ENCODE results near the gene SORCS2.

SORCS2 gene

GRCh38 chr4:7477695-7478094, 285.4 kb downstream of the SORCS2 start:
- no peak for DNase-seq (ENCODE audit: low spot score)

GRCh38 chr4:7478665-7479064, 286.3 kb downstream of the SORCS2 start:
- no peak for DNase-seq (ENCODE audit: low spot score)

GRCh38 chr4:7480423-7480822, 288.1 kb downstream of the SORCS2 start:
- no peak for DNase-seq (ENCODE audit: low spot score)

GRCh38 chr4:7481227-7481626, 288.9 kb downstream of the SORCS2 start:
- no peak for DNase-seq (ENCODE audit: low spot score)

- DNase-seq (ENCODE audit: low spot score) = no peak
Observed at GRCh38 chr4:7485096-7485495, 292.8 kb downstream of the SORCS2 start.

GRCh38 chr4:7486101-7486500, 293.8 kb downstream of the SORCS2 start:
- DNase-seq (ENCODE audit: low spot score) = no peak

GRCh38 chr4:7487502-7487901, 295.2 kb downstream of the SORCS2 start:
- no peak for DNase-seq (ENCODE audit: low spot score)

GRCh38 chr4:7487998-7488671, 295.8 kb downstream of the SORCS2 start:
- no peak for DNase-seq (ENCODE audit: low spot score)

GRCh38 chr4:7491915-7492314, 299.6 kb downstream of the SORCS2 start:
- DNase-seq (ENCODE audit: low spot score) = no peak

- DNase-seq (ENCODE audit: low spot score) = no peak
Observed at GRCh38 chr4:7498446-7499200, 306.3 kb downstream of the SORCS2 start.

- no peak for DNase-seq (ENCODE audit: low spot score)
Observed at GRCh38 chr4:7499661-7500060, 307.3 kb downstream of the SORCS2 start.

- no peak for DNase-seq (ENCODE audit: low spot score)
Observed at GRCh38 chr4:7500404-7500803, 308.1 kb downstream of the SORCS2 start.

GRCh38 chr4:7501314-7501713, 309.0 kb downstream of the SORCS2 start:
- no peak for DNase-seq (ENCODE audit: low spot score)

- DNase-seq (ENCODE audit: low spot score) = no peak
Observed at GRCh38 chr4:7501873-7502272, 309.5 kb downstream of the SORCS2 start.

GRCh38 chr4:7503559-7504249, 311.4 kb downstream of the SORCS2 start:
- DNase-seq (ENCODE audit: low spot score) = no peak

- no peak for DNase-seq (ENCODE audit: low spot score)
Observed at GRCh38 chr4:7505116-7505900, 313.0 kb downstream of the SORCS2 start.

- DNase-seq (ENCODE audit: low spot score) = no peak
Observed at GRCh38 chr4:7506119-7506518, 313.8 kb downstream of the SORCS2 start.

GRCh38 chr4:7506572-7506971, 314.2 kb downstream of the SORCS2 start:
- DNase-seq (ENCODE audit: low spot score) = no peak

- no peak for DNase-seq (ENCODE audit: low spot score)
Observed at GRCh38 chr4:7507381-7507780, 315.0 kb downstream of the SORCS2 start.

- DNase-seq (ENCODE audit: low spot score) = no peak
Observed at GRCh38 chr4:7510066-7510465, 317.7 kb downstream of the SORCS2 start.

GRCh38 chr4:7510538-7510937, 318.2 kb downstream of the SORCS2 start:
- no peak for DNase-seq (ENCODE audit: low spot score)

GRCh38 chr4:7511525-7511924, 319.2 kb downstream of the SORCS2 start:
- no peak for DNase-seq (ENCODE audit: low spot score)

Data from AG08396 (cell line).